ENCODE measurements around the gene MCM10. TPM values are rescaled to one million over a fixed set of nuclear protein-coding genes. Genes with fewer than 3 reads are reported as not detected.
"Not testable (repeated sequence)": the region's sequence is repeated elsewhere in the genome, so short reads cannot be mapped to it uniquely, and the experiment has no call there.

MCM10 gene
- polyA plus RNA-seq, 1 donor from 2014 or later: 0.63 TPM

DNA sequence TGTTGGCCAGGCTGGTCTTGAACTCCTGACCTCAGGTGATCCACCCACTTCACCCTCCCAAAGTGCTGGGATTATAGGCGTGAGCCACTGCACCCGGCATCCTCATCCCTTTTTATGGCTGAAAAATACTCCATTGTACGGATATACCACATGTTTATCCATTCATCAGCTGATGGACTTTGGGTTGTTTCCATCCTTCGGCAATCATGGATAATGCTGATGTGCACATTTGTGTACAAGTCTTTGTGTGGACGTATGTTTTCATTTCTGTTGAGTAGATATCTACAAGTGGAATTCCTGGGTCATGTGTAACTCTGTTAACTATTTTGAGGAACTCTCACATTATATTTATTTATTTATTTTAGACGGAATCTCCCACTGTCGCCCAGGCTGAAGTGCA, 78.6 kb downstream of the MCM10 start:
- TF ChIP-seq SMC3 (conservative IDR thresholded peaks at IDR 0.05; ENCODE audit: poor library complexity) (no peak), EP300 (conservative IDR thresholded peaks at IDR 0.05; ENCODE audit: poor library complexity, severe bottlenecking) (no peak), EZH2 (IDR thresholded peaks at IDR 0.05; ENCODE audit: borderline replicate concordance, insufficient read depth, low read length, poor library complexity, severe bottlenecking) (no peak), TAF1 (IDR thresholded peaks at IDR 0.05; ENCODE audit: low read depth) (no peak), RAD21 (conservative IDR thresholded peaks at IDR 0.05) (no peak), MXI1 (conservative IDR thresholded peaks at IDR 0.05; ENCODE audit: poor library complexity, severe bottlenecking) (no peak)
- TF ChIP-seq, protein P1, sequence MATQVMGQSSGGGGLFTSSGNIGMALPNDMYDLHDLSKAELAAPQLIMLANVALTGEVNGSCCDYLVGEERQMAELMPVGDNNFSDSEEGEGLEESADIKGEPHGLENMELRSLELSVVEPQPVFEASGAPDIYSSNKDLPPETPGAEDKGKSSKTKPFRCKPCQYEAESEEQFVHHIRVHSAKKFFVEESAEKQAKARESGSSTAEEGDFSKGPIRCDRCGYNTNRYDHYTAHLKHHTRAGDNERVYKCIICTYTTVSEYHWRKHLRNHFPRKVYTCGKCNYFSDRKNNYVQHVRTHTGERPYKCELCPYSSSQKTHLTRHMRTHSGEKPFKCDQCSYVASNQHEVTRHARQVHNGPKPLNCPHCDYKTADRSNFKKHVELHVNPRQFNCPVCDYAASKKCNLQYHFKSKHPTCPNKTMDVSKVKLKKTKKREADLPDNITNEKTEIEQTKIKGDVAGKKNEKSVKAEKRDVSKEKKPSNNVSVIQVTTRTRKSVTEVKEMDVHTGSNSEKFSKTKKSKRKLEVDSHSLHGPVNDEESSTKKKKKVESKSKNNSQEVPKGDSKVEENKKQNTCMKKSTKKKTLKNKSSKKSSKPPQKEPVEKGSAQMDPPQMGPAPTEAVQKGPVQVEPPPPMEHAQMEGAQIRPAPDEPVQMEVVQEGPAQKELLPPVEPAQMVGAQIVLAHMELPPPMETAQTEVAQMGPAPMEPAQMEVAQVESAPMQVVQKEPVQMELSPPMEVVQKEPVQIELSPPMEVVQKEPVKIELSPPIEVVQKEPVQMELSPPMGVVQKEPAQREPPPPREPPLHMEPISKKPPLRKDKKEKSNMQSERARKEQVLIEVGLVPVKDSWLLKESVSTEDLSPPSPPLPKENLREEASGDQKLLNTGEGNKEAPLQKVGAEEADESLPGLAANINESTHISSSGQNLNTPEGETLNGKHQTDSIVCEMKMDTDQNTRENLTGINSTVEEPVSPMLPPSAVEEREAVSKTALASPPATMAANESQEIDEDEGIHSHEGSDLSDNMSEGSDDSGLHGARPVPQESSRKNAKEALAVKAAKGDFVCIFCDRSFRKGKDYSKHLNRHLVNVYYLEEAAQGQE (IDR thresholded peaks at IDR 0.05; ENCODE audit: borderline replicate concordance): no peak
- H4K20me1 ChIP-seq (ENCODE audit: insufficient read depth): no peaks in the 10 kb centered on the region
- no peak overlapping the region for H3K4me3 ChIP-seq (ENCODE audit: low read length)
- no peak overlapping the region for H3K27ac ChIP-seq (ENCODE audit: low read length)
- H3K9me2 ChIP-seq (ENCODE audit: insufficient read depth, low read length): no peaks in the 10 kb centered on the region
- H2AFZ ChIP-seq (ENCODE audit: low read depth, low read length): no peak overlapping the region
- no peak overlapping the region for H3K9ac ChIP-seq (ENCODE audit: low read length)
- no peaks in the 10 kb centered on the region for H3F3A ChIP-seq (ENCODE audit: insufficient read depth, low read length, poor library complexity, severe bottlenecking)
- H3K36me3 ChIP-seq (ENCODE audit: insufficient read depth, low read length): no peaks in the 10 kb centered on the region
- H3K79me2 ChIP-seq (replicated peaks; ENCODE audit: insufficient read depth, low read length): no peaks in the 10 kb centered on the region
- H3K4me2 ChIP-seq (ENCODE audit: low read length): no peak overlapping the region
- H3K27me3 ChIP-seq (ENCODE audit: insufficient read depth, low read depth, low read length): no peaks in the 10 kb centered on the region
- no peaks in the 10 kb centered on the region for H3K9me3 ChIP-seq (ENCODE audit: low read length)

DNA sequence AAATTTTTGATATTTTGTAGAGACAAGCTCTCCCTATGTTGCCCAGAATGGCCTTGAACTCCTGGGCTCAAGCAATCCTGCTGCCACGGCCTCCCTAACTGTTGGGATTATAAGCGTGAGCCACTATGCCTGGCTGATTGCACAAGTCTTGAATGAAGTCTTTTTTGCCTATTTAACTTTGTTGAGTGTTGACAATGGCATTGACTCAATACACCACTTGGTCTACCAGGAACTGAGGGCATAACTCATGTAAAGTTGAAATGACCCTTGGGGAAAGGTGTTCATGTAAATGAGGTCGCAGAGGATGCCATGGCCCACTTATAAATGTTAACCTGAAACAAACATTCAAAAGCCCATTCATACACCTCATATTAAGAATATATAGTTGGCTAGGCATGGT, 80.3 kb downstream of the MCM10 start:
- Histone ChIP-seq H4K20me1 (ENCODE audit: insufficient read depth) (no peaks in the 10 kb centered on the region), H3K9me3 (ENCODE audit: low read length) (no peaks in the 10 kb centered on the region), H3K36me3 (ENCODE audit: insufficient read depth, low read length) (no peaks in the 10 kb centered on the region), H3K4me3 (ENCODE audit: low read length) (no peak overlapping the region), H3K9ac (ENCODE audit: low read length) (no peak overlapping the region), H3K9me2 (ENCODE audit: insufficient read depth, low read length) (no peaks in the 10 kb centered on the region), H3K27me3 (ENCODE audit: insufficient read depth, low read depth, low read length) (no peaks in the 10 kb centered on the region), H3K4me2 (ENCODE audit: low read length) (no peak overlapping the region), H2AFZ (ENCODE audit: low read depth, low read length) (no peak overlapping the region), H3F3A (ENCODE audit: insufficient read depth, low read length, poor library complexity, severe bottlenecking) (no peaks in the 10 kb centered on the region), H3K79me2 (replicated peaks; ENCODE audit: insufficient read depth, low read length) (no peaks in the 10 kb centered on the region), H3K27ac (ENCODE audit: low read length) (no peak overlapping the region)
- TF ChIP-seq RAD21 (conservative IDR thresholded peaks at IDR 0.05): no peak
- TF ChIP-seq, protein P1 (IDR thresholded peaks at IDR 0.05; ENCODE audit: borderline replicate concordance): no peak
- TF ChIP-seq MXI1 (conservative IDR thresholded peaks at IDR 0.05; ENCODE audit: poor library complexity, severe bottlenecking): no peak
- no peak for TF ChIP-seq EP300 (conservative IDR thresholded peaks at IDR 0.05; ENCODE audit: poor library complexity, severe bottlenecking)
- TF ChIP-seq POLR2AphosphoS5 (IDR thresholded peaks at IDR 0.05): no peak
- TF ChIP-seq EZH2 (IDR thresholded peaks at IDR 0.05; ENCODE audit: borderline replicate concordance, insufficient read depth, low read length, poor library complexity, severe bottlenecking): no peak
- TF ChIP-seq, protein P2, sequence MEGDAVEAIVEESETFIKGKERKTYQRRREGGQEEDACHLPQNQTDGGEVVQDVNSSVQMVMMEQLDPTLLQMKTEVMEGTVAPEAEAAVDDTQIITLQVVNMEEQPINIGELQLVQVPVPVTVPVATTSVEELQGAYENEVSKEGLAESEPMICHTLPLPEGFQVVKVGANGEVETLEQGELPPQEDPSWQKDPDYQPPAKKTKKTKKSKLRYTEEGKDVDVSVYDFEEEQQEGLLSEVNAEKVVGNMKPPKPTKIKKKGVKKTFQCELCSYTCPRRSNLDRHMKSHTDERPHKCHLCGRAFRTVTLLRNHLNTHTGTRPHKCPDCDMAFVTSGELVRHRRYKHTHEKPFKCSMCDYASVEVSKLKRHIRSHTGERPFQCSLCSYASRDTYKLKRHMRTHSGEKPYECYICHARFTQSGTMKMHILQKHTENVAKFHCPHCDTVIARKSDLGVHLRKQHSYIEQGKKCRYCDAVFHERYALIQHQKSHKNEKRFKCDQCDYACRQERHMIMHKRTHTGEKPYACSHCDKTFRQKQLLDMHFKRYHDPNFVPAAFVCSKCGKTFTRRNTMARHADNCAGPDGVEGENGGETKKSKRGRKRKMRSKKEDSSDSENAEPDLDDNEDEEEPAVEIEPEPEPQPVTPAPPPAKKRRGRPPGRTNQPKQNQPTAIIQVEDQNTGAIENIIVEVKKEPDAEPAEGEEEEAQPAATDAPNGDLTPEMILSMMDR (IDR thresholded peaks at IDR 0.05; ENCODE audit: poor library complexity, severe bottlenecking): no peak
- no peak for TF ChIP-seq SMC3 (conservative IDR thresholded peaks at IDR 0.05; ENCODE audit: poor library complexity)
- no peak for TF ChIP-seq TAF1 (IDR thresholded peaks at IDR 0.05; ENCODE audit: low read depth)

DNA sequence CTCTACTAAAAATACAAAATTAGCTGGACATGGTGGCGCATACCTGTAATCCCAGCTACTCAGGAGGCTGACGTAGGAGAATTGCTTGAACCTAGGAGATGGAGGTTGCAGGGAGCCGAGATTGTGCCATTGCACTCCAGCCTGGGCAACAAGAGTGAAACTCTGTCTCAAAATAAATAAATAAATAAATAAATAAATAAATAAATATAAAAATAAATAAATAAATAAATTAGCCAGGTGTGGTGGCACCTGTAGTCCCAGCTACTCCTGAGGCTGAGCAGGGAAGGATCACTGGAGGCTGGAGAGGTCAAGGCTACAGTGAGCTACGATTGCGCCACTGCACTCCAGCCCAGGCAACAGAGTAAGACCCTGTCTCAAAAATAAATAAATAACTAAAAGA, 80.9 kb downstream of the MCM10 start:
- H3K36me3 ChIP-seq (ENCODE audit: insufficient read depth, low read length); H3K79me2 ChIP-seq (replicated peaks; ENCODE audit: insufficient read depth, low read length); H3K4me3 ChIP-seq (ENCODE audit: low read length); H3K4me2 ChIP-seq (ENCODE audit: low read length); H3F3A ChIP-seq (ENCODE audit: insufficient read depth, low read length, poor library complexity, severe bottlenecking); H4K20me1 ChIP-seq (ENCODE audit: insufficient read depth); H3K27ac ChIP-seq (ENCODE audit: low read length); H3K9ac ChIP-seq (ENCODE audit: low read length); H3K9me2 ChIP-seq (ENCODE audit: insufficient read depth, low read length); H2AFZ ChIP-seq (ENCODE audit: low read depth, low read length); H3K9me3 ChIP-seq (ENCODE audit: low read length); H3K27me3 ChIP-seq (ENCODE audit: insufficient read depth, low read depth, low read length): not testable (repeated sequence)

Measured in neural cell (in vitro differentiated cells).